B cell (primary cell): ENCODE data around the gene SLC9A9. TPM values are rescaled to one million over a fixed set of nuclear protein-coding genes. Genes with fewer than 3 reads are reported as not detected.

Experiments
- ATAC-seq: fragments of 200-7000 bp; cut with Tn5 transposase; one replicate; pipeline ENCODE4 v1.10.0; 2021; ENCODE audit warnings: low read depth, mild to moderate bottlenecking, moderate number of reproducible peaks, moderate library complexity
- CTCF ChIA-PET: fragments of 350-600 bp; sonication (Branson Sonifier 250); formaldehyde crosslinking; loops from one replicate; lab custom pipeline; 2021; ENCODE audit warnings: antibody characterized with exemption, inconsistent platforms; lab: Charles Lee
- POLR2A ChIA-PET: fragments of 350-600 bp; sonication (Branson Sonifier 250); formaldehyde crosslinking; loops from one replicate; lab custom pipeline; 2021; ENCODE audit warnings: antibody characterized with exemption; lab: Charles Lee
- DNase-seq: peaks from one replicate; pipeline ENCODE4 v3.0.0; 2013
- H2AFZ ChIP-seq: 2 replicates; pipeline ENCODE4 v1.6.1; 2012; ENCODE audit warnings: mild to moderate bottlenecking, low read depth, low read length; ENCODE audit not compliant: insufficient read depth, poor library complexity, severe bottlenecking
- H3K27ac ChIP-seq, 2 donors: 1 replicate in 1 of 2; 2 replicates in 1 of 2; pipeline ENCODE4 v1.5.1; 2012 to 2013; ENCODE audit warnings: low read length in 2 of 2, mild to moderate bottlenecking in 2 of 2, moderate library complexity in 1 of 2
- H3K27me3 ChIP-seq, 4 experiments: fragments of 200-600 bp in 1 of 4; sonication (generic) in 1 of 4; replicated peaks in 1 of 4; 1 replicate in 2 of 4; 2 replicates in 2 of 4; pipeline versions ENCODE4 v1.6.1 to v1.7.0; 2013 to 2016; ENCODE audit warnings: low read length in 3 of 4, mild to moderate bottlenecking in 2 of 4, mixed read lengths in 1 of 4, moderate library complexity in 1 of 4; ENCODE audit not compliant: insufficient read depth in 4 of 4, control insufficient read depth in 3 of 4; ENCODE audit errors: control extremely low read depth in 1 of 4
- H3K36me3 ChIP-seq, 2 experiments: replicated peaks in 1 of 2; 1 replicate in 1 of 2; 2 replicates in 1 of 2; pipeline versions ENCODE4 v1.6.1 to v1.7.1; 2013; ENCODE audit warnings: low read length in 1 of 2; ENCODE audit not compliant: insufficient read depth in 2 of 2, control insufficient read depth in 1 of 2; ENCODE audit errors: control extremely low read depth in 1 of 2, extremely low read depth in 1 of 2
- H3K4me1 ChIP-seq, 2 donors: fragments of 200-600 bp in 1 of 2; sonication (generic) in 1 of 2; 1 replicate in 1 of 2; 2 replicates in 1 of 2; pipeline versions ENCODE4 v1.5.1 to v1.6.1; 2013 to 2017; ENCODE audit warnings: low read length in 2 of 2; ENCODE audit not compliant: control insufficient read depth in 2 of 2, insufficient read depth in 2 of 2
- H3K4me2 ChIP-seq: replicated peaks from 2 replicates; pipeline ENCODE3; 2012; ENCODE audit warnings: mild to moderate bottlenecking, low read depth, low read length; ENCODE audit not compliant: poor library complexity, severe bottlenecking
- H3K4me3 ChIP-seq, 5 experiments: fragments of 200-600 bp in 1 of 5; sonication (generic) in 1 of 5; 1 replicate in 3 of 5; 2 replicates in 2 of 5; pipeline versions ENCODE4 v1.5.1 to v1.7.0; 2011 to 2016; ENCODE audit warnings: low read length in 4 of 5, mild to moderate bottlenecking in 4 of 5, low read depth in 2 of 5, control low read depth in 1 of 5, moderate library complexity in 1 of 5; ENCODE audit not compliant: insufficient read depth in 1 of 5; ENCODE audit errors: control extremely low read depth in 1 of 5, extremely low read depth in 1 of 5
- H3K79me2 ChIP-seq: fragments of 200-600 bp; sonication (generic); one replicate; pipeline ENCODE4 v1.6.0; 2016; ENCODE audit warnings: low read length; ENCODE audit not compliant: control insufficient read depth, insufficient read depth
- H3K9ac ChIP-seq: fragments of 200-600 bp; sonication (generic); 2 replicates; pipeline ENCODE4 v1.6.1; 2017; ENCODE audit warnings: mild to moderate bottlenecking, low read length, moderate library complexity
- H3K9me3 ChIP-seq, 3 donors: one replicate each; pipeline versions ENCODE4 v1.6.1 to v1.7.1; 2013; ENCODE audit warnings: low read length in 2 of 3; ENCODE audit not compliant: control insufficient read depth in 2 of 3, insufficient read depth in 1 of 3; ENCODE audit errors: control extremely low read depth in 1 of 3
- H4K20me1 ChIP-seq: 2 replicates; pipeline ENCODE4 v1.6.0; 2012; ENCODE audit warnings: mild to moderate bottlenecking, low read length; ENCODE audit not compliant: insufficient read depth, control insufficient read depth, poor library complexity, severe bottlenecking
- H3K27ac Mint-ChIP-seq: one replicate; pipeline ENCODE4 v1.8.0; 2021; ENCODE audit warnings: mixed read lengths
- H3K27me3 Mint-ChIP-seq: one replicate; pipeline ENCODE4 v1.8.0; 2021; ENCODE audit warnings: mixed read lengths
- H3K4me1 Mint-ChIP-seq: one replicate; pipeline ENCODE4 v1.8.0; 2021; ENCODE audit warnings: mixed read lengths
- H3K4me3 Mint-ChIP-seq: one replicate; pipeline ENCODE4 v1.8.0; 2021; ENCODE audit warnings: mixed read lengths
- H3K9me3 Mint-ChIP-seq: one replicate; pipeline ENCODE4 v1.8.0; 2022; ENCODE audit warnings: mixed read lengths; ENCODE audit not compliant: insufficient read depth
- EZH2 ChIP-seq: IDR thresholded peaks from 2 replicates; pipeline ENCODE4 v1.6.1; 2012; ENCODE audit warnings: borderline replicate concordance, low read depth, mild to moderate bottlenecking, moderate library complexity, low read length; ENCODE audit not compliant: insufficient read depth, poor library complexity, severe bottlenecking
- WGBS: methylation state at CpG from one replicate; pipeline ENCODE4 v1.1.5; 2013; ENCODE audit warnings: missing lambda C conversion rate; ENCODE audit not compliant: insufficient coverage; 5-methylcytosine and 5-hydroxymethylcytosine counted together
- intact Hi-C: fragments of 100-400 bp; cut with micrococcal nuclease; formaldehyde crosslinking; loops from one replicate; pipeline ENCODE4 v1.10.0; 2022
- polyA plus RNA-seq: library from polyadenylated mRNA; depleted of rRNA; stranded (reverse); fragments of >200 nt; gene quantifications from 2 replicates; pipeline ENCODE4 v1.2.3, GENCODE V29; 2012
- total RNA-seq, 2 donors: library from RNA; stranded (reverse); fragments of 120-200 nt in 1 of 2; gene quantifications; 1 replicate in 1 of 2; 2 replicates in 1 of 2; pipeline versions ENCODE4 v1.2.3 to v1.2.4, GENCODE V29; 2013 to 2022
- TF ChIP-seq, protein P1 (sequence below): fragments of 200-600 bp; IDR thresholded peaks from one replicate; pipeline ENCODE4 v1.8.0; 2022; ENCODE audit warnings: antibody characterized with exemption, mild to moderate bottlenecking

Gene SLC9A9
- total and polyA plus RNA-seq, 2 donors (not counting 1 experiment from before 2014, with no cell fraction given), result 7.7 to 17.3 TPM

GRCh38 chr3:143600756-143601718, 247.2 kb downstream of the SLC9A9 start:
- intact Hi-C loops, result no loop called here
- H3K4me3 Mint-ChIP-seq, result no peak overlapping the region
- H3K9me3 Mint-ChIP-seq, result no peaks in the 10 kb centered on the region

More at GRCh38 chr3:143600756-143601718, 247.2 kb downstream of the SLC9A9 start:
- Histone ChIP-seq H3K4me2 (peak overlapping the region; percentile 0), H3K27me3 (no peaks in the 10 kb centered on the region), H3K9ac (no peak overlapping the region), H3K36me3 (no peaks in the 10 kb centered on the region), H3K27ac (no peak overlapping the region), H3K4me1 (peaks cover 29 to 34% of the 10 kb centered on the region in 2 donors), H3K9me3 (no peaks in the 10 kb centered on the region), H3K4me3 (no peak overlapping the region), H2AFZ (no peak overlapping the region), H3K79me2 (no peaks in the 10 kb centered on the region), H4K20me1 (no peaks in the 10 kb centered on the region)
- WGBS, result no CpG with 5 or more reads among the region's 4 CpGs
- no peak for TF ChIP-seq EZH2
- TF ChIP-seq, protein P1, sequence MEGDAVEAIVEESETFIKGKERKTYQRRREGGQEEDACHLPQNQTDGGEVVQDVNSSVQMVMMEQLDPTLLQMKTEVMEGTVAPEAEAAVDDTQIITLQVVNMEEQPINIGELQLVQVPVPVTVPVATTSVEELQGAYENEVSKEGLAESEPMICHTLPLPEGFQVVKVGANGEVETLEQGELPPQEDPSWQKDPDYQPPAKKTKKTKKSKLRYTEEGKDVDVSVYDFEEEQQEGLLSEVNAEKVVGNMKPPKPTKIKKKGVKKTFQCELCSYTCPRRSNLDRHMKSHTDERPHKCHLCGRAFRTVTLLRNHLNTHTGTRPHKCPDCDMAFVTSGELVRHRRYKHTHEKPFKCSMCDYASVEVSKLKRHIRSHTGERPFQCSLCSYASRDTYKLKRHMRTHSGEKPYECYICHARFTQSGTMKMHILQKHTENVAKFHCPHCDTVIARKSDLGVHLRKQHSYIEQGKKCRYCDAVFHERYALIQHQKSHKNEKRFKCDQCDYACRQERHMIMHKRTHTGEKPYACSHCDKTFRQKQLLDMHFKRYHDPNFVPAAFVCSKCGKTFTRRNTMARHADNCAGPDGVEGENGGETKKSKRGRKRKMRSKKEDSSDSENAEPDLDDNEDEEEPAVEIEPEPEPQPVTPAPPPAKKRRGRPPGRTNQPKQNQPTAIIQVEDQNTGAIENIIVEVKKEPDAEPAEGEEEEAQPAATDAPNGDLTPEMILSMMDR, result no peak
- Mint-ChIP-seq H3K27ac (no peak overlapping the region), H3K27me3 (no peaks in the 10 kb centered on the region), H3K4me1 (peaks cover 40% of the 10 kb centered on the region)
- no peak for DNase-seq
- no peak for ATAC-seq
- POLR2A ChIA-PET, result no interaction called here
- CTCF ChIA-PET, result no interaction called here
